ENCODE results near the gene ARPC4. TPM values are rescaled to one million over a fixed set of nuclear protein-coding genes. Genes with fewer than 3 reads are reported as not detected.

ARPC4 gene
- total and polyA plus RNA-seq, 2 of the 13 experiments (the other 11 are each of a cell fraction or from before 2014, with no cell fraction given), result 30.1 to 83.6 TPM

GRCh38 chr3:9843715-9844438 lies 51.0 kb downstream of the ARPC4 start, which contains the start of gene RPUSD3 (continued):
- TF ChIP-seq ZNF704 (CRISPR knock-in tag; IDR thresholded peaks at IDR 0.05; ENCODE audit: borderline replicate concordance), result 0 out of 2 replicates have a peak, but pooled peaks have one; percentile 15
- peak; percentile 69; the same call in 1 of the 2 replicates for TF ChIP-seq ZBTB20 (CRISPR knock-in tag; IDR thresholded peaks at IDR 0.05; ENCODE audit: borderline replicate concordance, low read depth)
- peak; percentile 77; the same call in 1 of the 2 replicates for TF ChIP-seq CSRNP1 (CRISPR knock-in tag; IDR thresholded peaks at IDR 0.05)
- TF ChIP-seq ZNF136 (CRISPR knock-in tag; IDR thresholded peaks at IDR 0.05; ENCODE audit: low read depth), result 0 out of 2 replicates have a peak, but pooled peaks have one; percentile 59
- TF ChIP-seq ZNF576 (CRISPR knock-in tag; IDR thresholded peaks at IDR 0.05), result 0 out of 2 replicates have a peak, but pooled peaks have one; percentile 31
- TF ChIP-seq, protein P1, sequence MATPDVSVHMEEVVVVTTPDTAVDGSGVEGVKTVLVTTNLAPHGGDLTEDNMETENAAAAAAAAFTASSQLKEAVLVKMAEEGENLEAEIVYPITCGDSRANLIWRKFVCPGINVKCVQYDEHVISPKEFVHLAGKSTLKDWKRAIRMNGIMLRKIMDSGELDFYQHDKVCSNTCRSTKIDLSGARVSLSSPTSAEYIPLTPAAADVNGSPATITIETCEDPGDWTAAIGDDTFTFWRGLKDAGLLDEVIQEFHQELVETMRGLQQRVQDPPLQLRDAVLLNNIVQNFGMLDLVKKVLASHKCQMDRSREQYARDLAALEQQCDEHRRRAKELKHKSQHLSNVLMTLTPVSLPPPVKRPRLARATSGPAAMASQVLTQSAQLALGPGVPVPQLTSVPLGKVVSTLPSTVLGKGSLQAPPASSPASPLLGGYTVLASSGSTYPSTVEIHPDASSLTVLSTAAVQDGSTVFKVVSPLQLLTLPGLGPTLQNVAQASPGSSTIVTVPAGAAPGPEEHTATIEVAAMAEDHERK (CRISPR knock-in tag; IDR thresholded peaks at IDR 0.05; ENCODE audit: low read depth), result no peak
- peak; percentile 59; the same call in 1 of the 2 replicates for TF ChIP-seq KDM5B (CRISPR knock-in tag; IDR thresholded peaks at IDR 0.05; ENCODE audit: borderline replicate concordance)
- TF ChIP-seq POLR2AphosphoS5 (IDR thresholded peaks at IDR 0.05; ENCODE audit: low read depth, low read length), result peak; percentile 79
- TF ChIP-seq, protein P2, sequence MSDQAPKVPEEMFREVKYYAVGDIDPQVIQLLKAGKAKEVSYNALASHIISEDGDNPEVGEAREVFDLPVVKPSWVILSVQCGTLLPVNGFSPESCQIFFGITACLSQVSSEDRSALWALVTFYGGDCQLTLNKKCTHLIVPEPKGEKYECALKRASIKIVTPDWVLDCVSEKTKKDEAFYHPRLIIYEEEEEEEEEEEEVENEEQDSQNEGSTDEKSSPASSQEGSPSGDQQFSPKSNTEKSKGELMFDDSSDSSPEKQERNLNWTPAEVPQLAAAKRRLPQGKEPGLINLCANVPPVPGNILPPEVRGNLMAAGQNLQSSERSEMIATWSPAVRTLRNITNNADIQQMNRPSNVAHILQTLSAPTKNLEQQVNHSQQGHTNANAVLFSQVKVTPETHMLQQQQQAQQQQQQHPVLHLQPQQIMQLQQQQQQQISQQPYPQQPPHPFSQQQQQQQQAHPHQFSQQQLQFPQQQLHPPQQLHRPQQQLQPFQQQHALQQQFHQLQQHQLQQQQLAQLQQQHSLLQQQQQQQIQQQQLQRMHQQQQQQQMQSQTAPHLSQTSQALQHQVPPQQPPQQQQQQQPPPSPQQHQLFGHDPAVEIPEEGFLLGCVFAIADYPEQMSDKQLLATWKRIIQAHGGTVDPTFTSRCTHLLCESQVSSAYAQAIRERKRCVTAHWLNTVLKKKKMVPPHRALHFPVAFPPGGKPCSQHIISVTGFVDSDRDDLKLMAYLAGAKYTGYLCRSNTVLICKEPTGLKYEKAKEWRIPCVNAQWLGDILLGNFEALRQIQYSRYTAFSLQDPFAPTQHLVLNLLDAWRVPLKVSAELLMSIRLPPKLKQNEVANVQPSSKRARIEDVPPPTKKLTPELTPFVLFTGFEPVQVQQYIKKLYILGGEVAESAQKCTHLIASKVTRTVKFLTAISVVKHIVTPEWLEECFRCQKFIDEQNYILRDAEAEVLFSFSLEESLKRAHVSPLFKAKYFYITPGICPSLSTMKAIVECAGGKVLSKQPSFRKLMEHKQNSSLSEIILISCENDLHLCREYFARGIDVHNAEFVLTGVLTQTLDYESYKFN (CRISPR knock-in tag; conservative IDR thresholded peaks at IDR 0.05), result peak; percentile 44; the same call in 1 of the 2 replicates
- no peak for TF ChIP-seq HOXD1 (CRISPR knock-in tag; IDR thresholded peaks at IDR 0.05)
- TF ChIP-seq ZNF335 (CRISPR knock-in tag; IDR thresholded peaks at IDR 0.05), result peak; percentile 50; the same call in 1 of the 2 replicates
- TF ChIP-seq ZNF773 (CRISPR knock-in tag; IDR thresholded peaks at IDR 0.05; ENCODE audit: borderline replicate concordance), result no peak
- TF ChIP-seq SOX6 (IDR thresholded peaks at IDR 0.05), result no peak
- peak; percentile 63; the same call in 1 of the 2 replicates for TF ChIP-seq SOX6 (CRISPR knock-in tag; IDR thresholded peaks at IDR 0.05)
- no peak for TF ChIP-seq ZNF367 (CRISPR knock-in tag; IDR thresholded peaks at IDR 0.05; ENCODE audit: borderline replicate concordance)
- TF ChIP-seq MBNL3 (CRISPR knock-in tag; conservative IDR thresholded peaks at IDR 0.05), result no peak
- no peak for TF ChIP-seq TBX3 (IDR thresholded peaks at IDR 0.05; ENCODE audit: borderline replicate concordance)

Measured in HepG2 (cell line).